ENCODE results near the gene BMP8B.

Gene BMP8B

DNA sequence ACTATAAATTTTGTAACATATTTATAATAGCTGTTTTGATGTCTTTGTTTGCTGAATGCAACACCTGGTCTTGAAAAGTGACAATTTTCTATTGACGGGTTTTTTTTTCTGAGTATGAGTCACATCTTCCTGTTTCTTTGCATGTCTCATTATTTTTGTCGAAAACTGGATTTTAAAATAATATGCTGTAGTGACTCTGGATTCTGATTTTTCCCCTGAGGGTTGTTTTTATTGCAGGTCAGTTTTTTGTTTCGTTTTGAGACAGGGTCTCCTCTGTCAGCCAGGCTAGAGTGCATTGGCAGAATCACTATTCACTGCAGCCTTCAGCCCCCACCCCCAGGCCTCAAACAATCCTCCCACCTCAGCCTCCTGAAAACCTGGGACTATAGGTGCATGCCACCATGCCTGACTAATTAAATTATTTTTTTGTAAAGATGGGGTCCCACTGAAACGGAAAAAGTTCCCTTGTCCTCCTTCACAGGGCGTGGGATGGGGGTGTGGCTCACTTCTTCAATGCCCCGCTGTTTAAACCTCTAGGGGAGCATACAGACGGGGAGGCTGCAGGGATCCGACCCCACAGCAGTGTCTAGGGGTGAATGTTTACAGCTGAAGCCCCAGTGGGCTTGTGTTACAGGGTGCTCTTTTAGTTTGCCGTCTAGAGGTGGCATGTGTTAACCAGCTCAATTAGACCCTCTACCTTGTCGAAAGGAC, 61.3 kb downstream of the BMP8B start:
- no peak for DNase-seq (ENCODE audit: low read depth in 2 of 2)

DNA sequence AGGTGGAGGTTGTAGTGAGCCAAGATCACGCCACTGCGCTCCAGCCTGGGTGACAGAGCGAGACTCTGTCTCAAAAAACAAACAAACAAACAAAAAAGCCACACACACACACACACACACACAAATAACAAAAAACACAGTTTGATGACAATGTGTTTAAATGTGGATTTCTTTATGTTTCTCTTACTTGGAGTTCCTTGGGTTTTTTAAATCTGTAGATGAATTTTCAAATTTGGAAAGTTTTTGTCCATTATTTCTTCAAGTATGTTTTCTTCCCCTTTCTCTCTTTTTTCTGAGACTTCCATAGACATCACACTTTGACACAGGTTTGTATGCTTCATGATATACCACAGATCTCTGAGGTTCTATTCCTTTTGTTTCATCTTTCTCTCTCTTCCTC, 62.1 kb downstream of the BMP8B start:
- DNase-seq (ENCODE audit: low read depth in 2 of 2): no peak

DNA sequence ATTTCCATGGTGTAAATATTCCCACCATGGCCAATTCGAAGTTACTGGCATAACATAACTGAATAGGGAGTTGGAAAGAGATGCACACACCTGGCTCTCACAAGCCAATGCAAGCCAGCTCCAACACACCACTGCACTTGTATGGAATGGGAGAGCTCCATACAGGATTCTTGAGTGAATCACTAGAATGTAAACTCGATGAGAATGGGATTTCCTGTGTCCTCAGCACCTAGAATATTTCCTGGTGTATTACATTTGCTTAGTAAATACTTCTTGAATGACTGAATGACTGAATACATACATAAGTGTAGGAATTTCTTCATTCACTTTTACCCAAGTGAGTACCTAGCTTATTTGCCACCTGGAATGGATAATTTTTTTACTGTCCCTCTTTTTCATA, 66.2 kb downstream of the BMP8B start:
- DNase-seq (ENCODE audit: low read depth in 2 of 2): no peak

DNA sequence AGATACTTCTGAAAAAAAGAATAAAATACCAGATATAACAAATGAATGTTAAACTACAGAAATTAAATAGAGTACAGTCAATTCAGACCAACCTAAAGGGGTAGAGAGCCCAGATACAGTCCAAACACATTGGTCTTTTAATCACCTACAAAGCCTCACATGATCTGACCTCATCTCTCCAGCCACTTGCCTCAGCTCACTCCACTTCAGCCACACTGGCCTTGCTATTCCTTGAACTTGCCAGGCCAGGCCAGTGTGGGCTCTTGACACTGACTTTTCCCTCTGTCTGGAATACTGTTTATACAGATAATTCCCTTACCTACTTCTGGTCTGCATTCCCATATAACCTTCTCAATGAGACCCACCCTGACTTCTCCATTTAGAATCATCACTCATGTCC, 67.0 kb downstream of the BMP8B start:
- DNase-seq (ENCODE audit: low read depth in 2 of 2): no peak

DNA sequence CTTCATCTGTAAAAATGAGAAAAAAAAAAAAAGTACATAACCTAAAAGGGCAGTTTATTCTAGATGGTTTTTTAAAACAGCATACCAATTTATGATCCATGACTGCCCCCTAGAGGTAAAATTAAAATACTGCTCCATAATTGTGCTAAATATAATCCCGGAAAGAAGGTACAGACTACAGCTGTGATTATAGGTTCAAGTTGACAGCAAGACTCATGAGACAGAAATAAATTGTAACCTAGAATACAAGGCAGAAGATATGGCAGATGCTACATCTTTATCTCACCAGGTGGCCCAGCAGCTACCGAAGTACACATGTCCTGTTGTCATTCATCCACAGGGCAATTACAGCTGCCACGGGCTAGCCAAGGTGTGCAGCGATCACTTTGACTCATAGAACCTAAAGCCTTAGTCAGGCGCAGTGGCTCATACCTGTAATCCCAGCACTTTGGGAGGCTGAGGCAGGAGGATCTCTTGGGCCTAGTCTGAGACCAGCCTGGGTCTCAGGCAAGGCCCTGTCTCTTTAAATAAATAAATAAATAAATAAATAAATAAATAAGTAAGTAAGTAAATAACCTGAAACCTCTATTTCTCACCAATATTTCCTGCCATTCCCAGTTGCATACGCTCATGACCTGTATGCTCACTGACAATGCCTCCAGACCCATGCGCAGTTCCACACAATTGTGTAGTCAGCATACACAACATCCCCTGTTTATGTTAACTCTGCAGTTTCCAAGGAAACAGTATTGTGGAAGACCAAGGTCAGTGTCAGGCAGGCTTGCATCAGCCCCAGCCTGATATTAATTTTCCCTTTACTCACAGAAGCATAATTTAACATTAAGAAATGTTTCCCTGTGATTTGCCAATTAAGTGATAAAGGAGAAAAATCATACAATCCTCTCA, 68.3 kb downstream of the BMP8B start:
- no peak for DNase-seq (ENCODE audit: low read depth in 2 of 2)

DNA sequence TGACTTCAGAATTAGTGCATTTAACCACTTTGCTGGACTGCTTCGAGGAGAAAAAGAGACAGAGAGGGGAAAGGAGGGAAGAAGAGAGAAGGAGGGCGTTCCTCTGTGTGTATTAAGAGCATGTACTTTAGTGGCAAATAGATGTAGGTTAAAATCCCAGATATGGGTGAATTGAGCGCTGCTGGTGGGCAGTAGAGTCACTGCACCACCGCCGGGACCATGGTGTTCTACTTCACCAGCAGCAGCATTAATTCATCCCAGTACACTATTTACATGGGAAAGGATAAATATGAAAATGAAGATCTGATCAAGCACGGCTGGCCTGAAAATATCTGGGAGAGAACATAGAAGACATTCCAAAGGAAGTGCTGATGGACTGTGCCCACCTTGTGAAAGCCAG, 70.9 kb downstream of the BMP8B start:
- DNase-seq (ENCODE audit: low read depth in 2 of 2): no peak

DNA sequence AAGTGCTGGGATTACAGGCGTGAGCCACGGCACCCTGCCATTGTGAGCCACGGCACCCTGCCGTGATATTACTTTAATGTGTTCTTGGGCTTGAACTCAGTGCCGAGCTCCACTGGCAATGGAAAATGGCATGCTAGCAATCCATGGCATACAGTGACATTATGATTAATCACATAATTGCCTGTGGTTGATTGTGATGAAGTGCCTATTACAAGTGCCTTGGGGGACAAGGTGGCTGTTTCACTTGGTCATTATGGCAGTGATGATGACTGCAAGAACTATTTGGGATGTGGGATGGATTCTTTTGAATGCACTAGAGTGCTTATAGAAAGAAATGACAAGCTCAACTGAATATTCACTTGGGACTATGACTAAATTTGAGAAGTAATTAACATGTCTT, 75.1 kb downstream of the BMP8B start:
- no peak for DNase-seq (ENCODE audit: low read depth in 2 of 2)

DNA sequence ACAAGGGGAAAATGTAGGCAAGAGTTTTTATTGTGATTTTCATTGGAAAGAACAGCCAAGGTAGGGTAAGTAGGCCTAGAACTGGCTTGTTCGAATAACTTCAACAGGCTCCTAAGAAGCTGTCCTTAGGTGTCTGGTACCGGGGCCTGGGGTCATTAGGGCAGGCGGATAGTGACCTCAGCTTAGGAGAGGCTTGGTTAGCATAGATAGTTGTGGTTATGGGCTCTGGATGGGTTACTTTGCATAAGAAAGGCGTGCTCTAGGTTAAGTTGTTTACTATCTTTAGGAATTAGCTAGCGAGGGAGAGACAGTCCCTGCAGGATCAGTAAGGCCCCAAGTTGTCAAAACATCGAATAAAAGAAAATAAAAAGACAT, 76.7 kb downstream of the BMP8B start:
- no peak for DNase-seq (ENCODE audit: low read depth in 2 of 2)

DNA sequence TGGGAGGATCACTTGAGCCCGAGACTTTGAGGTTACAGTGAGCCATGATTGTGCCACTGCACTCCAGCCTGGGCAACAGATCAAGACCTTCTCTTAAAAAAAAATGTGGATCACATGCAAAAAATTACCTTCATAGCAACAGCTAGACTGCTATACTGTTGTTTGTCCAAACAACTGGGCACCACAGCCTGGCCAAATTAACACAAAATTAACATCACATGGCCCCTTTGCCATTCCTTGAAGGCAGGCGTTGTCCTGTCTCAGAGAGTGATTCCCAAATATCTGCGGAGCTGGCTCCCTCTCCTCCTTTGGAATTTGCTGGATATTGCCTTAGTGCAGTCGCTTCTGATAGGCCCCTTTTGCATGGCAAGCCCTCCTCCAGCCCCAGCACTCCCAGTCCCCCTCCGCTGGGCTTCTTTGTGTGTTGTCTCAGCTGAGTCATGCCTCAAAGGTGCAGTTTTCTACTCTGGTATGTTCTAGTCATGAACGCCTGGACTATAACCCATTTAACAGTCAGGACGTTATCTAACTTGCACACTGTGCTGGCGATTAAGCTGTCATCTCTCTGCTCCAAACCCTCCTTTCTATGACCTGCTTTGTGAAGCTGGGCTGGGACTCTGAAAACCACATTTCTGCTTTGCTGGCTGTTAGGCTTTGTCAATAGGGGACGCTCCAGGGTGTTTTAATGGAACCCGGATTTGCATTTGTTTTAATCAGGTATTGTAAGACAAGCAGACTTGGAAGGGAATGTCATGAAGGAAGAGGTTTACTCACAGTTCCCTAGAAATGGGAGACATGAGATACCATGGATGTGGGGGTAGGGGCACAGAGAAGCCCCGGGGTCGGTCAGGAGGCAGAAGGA, 77.3 kb downstream of the BMP8B start:
- no peak for DNase-seq (ENCODE audit: low read depth in 2 of 2)

DNA sequence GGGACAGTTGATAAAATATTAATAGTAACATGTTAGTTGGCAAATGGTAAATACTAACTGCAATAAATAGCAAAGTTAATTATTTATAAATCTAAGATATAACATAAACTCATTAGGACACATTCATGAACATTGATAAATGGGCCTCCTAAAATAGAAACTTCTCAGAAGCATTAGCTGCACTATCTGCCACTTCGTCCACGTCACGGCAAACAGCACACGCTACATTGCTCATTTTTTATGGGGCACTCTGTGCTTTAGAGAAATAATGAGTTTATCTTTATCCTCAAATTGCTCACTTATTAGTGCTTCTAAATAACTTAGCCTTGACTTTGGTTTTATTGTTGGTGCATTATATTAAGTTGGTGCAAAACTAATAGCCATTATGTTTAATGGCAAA, 81.2 kb downstream of the BMP8B start:
- no peak for DNase-seq (ENCODE audit: low read depth in 2 of 2)
